Fibroblast of lung (primary cell): ENCODE measurements around the gene ATP1A2.

ENCODE experiments used
- CTCF ChIP-seq, 2 donors: IDR thresholded peaks in 1 of 2; conservative IDR thresholded peaks in 1 of 2; 1 replicate in 1 of 2; 2 replicates in 1 of 2; pipeline ENCODE4 v1.5.1; 2011 to 2012; ENCODE audit warnings: low read length in 2 of 2, control low read depth in 1 of 2, inconsistent platforms in 1 of 2, low read depth in 1 of 2, mild to moderate bottlenecking in 1 of 2
- EZH2 ChIP-seq: IDR thresholded peaks from 2 replicates; pipeline ENCODE4 v1.5.1; 2012; ENCODE audit warnings: low read length, control low read depth, mild to moderate bottlenecking; ENCODE audit errors: missing control alignments

GRCh38 chr1:160069460-160070231, 45.9 kb upstream of the ATP1A2 start, which contains the start of gene KCNJ10:
- TF ChIP-seq CTCF (conservative IDR thresholded peaks at IDR 0.05 in 1 of 2, IDR thresholded peaks at IDR 0.05 in 1 of 2; ENCODE audit: low read depth in 1 of 2, low read length in 2 of 2), result no peak
- no peak for TF ChIP-seq EZH2
